GM19035 (cell line): ENCODE measurements around the gene S100A5.

Source experiments
- ATAC-seq: cut with Tn5 transposase; IDR thresholded peaks from one replicate; pipeline ENCODE4 v1.9.1; 2021; ENCODE audit not compliant: unreplicated experiment

S100A5 gene

GRCh38 chr1:153513023-153513422 lies 27.7 kb downstream of the S100A5 start:
- ATAC-seq = no peak

GRCh38 chr1:153510984-153511410 lies 29.7 kb downstream of the S100A5 start:
- peak; percentile 60 for ATAC-seq

GRCh38 chr1:153509729-153510354 lies 30.9 kb downstream of the S100A5 start:
- no peak for ATAC-seq

GRCh38 chr1:153509036-153509435 lies 31.7 kb downstream of the S100A5 start:
- no peak for ATAC-seq

GRCh38 chr1:153507926-153508583 lies 32.7 kb downstream of the S100A5 start:
- no peak for ATAC-seq

GRCh38 chr1:153506831-153507413 lies 33.8 kb downstream of the S100A5 start:
- no peak for ATAC-seq

GRCh38 chr1:153506386-153506785 lies 34.3 kb downstream of the S100A5 start:
- no peak for ATAC-seq

- ATAC-seq = no peak
Measured at GRCh38 chr1:153505576-153505975, 35.2 kb downstream of the S100A5 start.

- no peak for ATAC-seq
Measured at GRCh38 chr1:153503766-153504165, 37.0 kb downstream of the S100A5 start.

- ATAC-seq = no peak
Measured at GRCh38 chr1:153498746-153499145, 42.0 kb downstream of the S100A5 start.

- no peak for ATAC-seq
Measured at GRCh38 chr1:153495536-153495935, 45.2 kb downstream of the S100A5 start.

GRCh38 chr1:153494976-153495535 lies 45.7 kb downstream of the S100A5 start:
- no peak for ATAC-seq

GRCh38 chr1:153493343-153493960 lies 47.3 kb downstream of the S100A5 start:
- ATAC-seq = no peak

GRCh38 chr1:153490272-153491051 lies 50.3 kb downstream of the S100A5 start:
- ATAC-seq = no peak

GRCh38 chr1:153488731-153489130 lies 52.0 kb downstream of the S100A5 start:
- ATAC-seq = no peak

- no peak for ATAC-seq
Measured at GRCh38 chr1:153487707-153488106, 53.0 kb downstream of the S100A5 start.
